ENCODE measurements around the gene KCNH8.

Gene KCNH8

DNA sequence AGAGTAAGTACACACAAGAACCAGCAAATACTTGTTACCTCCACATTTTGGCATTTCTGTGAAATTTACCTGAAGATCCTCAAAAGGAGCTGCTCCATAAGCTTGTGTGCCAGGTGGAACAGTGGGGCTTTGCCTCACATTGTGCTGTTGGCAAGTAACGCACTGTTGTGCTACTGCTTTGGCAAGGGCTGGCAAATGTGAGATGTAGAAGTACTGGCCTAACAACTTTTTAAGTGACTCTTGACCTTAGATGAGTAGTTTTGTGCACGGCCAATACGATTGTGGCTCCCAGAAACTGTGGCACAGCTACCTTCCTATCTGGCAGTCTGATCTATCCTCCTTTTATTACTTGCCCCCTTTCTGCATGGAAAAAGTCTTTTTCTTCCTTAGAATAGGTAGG lies 337.0 kb downstream of the KCNH8 start:
- TF ChIP-seq, protein P1, sequence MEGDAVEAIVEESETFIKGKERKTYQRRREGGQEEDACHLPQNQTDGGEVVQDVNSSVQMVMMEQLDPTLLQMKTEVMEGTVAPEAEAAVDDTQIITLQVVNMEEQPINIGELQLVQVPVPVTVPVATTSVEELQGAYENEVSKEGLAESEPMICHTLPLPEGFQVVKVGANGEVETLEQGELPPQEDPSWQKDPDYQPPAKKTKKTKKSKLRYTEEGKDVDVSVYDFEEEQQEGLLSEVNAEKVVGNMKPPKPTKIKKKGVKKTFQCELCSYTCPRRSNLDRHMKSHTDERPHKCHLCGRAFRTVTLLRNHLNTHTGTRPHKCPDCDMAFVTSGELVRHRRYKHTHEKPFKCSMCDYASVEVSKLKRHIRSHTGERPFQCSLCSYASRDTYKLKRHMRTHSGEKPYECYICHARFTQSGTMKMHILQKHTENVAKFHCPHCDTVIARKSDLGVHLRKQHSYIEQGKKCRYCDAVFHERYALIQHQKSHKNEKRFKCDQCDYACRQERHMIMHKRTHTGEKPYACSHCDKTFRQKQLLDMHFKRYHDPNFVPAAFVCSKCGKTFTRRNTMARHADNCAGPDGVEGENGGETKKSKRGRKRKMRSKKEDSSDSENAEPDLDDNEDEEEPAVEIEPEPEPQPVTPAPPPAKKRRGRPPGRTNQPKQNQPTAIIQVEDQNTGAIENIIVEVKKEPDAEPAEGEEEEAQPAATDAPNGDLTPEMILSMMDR (IDR thresholded peaks at IDR 0.05; ENCODE audit: low read length, missing control alignments), result no peak
- no peak for DNase-seq (ENCODE audit: low read depth)
- H3K4me3 ChIP-seq (replicated peaks; ENCODE audit: low read depth, low read length), result no peak overlapping the region

DNA sequence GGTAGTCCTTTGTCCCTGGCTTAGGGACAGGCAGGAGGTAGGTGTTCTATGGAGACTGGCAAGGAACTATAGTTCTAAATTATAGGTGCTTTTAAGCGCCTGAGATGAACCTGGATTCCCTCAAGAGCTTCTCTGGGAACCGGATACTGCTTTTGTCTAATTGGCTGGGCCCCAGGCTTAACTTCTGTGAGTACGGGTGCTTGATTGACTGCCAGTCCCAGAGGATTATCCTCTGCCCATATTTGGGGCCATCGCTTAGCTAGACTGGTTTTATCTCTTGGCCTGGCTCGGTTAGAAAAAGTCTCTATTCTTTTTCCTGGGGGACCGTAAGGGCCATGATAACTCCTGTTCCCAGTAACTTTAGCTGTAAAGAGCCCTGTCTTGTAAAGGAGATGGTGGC lies 339.1 kb downstream of the KCNH8 start:
- no peak for DNase-seq (ENCODE audit: low read depth)
- H3K4me3 ChIP-seq (replicated peaks; ENCODE audit: low read depth, low read length), result no peak overlapping the region
- TF ChIP-seq, protein P1 (IDR thresholded peaks at IDR 0.05; ENCODE audit: low read length, missing control alignments), result no peak

DNA sequence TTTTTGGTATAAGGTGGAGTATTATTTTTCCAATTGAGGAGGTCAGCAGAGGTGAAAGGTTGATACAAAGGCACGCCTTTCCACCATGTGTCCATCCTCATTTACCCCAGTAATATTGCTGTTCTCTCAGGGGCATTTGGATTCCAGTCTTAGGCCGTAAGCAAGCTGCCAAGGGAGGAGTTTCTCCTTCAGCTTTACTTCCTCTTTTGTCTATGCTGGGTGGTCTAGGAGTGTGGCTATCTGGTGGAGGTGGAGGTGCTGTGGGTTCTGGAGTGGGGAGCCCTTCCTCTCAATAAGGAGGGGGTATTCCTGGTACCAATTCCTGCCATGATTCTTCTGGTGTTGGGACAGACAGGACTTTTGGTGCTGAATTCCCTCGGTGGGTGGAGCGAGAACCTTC lies 340.6 kb downstream of the KCNH8 start:
- TF ChIP-seq, protein P1 (IDR thresholded peaks at IDR 0.05; ENCODE audit: low read length, missing control alignments), result no peak
- no peak overlapping the region for H3K4me3 ChIP-seq (replicated peaks; ENCODE audit: low read depth, low read length)
- DNase-seq (ENCODE audit: low read depth), result no peak

DNA sequence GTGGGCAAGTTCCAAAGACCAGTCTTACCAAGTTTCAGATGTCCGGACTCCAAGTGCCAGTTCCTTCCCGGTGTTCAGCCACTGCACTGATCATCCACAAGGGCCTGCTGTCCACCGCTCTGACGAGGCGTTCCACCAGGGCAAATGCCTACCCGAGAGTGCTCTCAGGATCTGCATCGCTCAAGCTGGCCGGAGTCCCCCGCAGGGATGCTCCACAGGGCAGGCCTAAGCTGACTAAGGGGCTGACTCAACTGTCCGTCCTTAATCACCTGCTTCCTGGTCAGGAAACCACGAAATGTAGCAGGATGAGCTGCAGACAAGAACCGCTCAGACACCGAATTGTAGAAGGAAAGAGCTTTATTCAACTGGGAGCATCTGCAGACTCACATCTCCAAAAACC lies 341.6 kb downstream of the KCNH8 start:
- H3K4me3 ChIP-seq (replicated peaks; ENCODE audit: low read depth, low read length), result no peak overlapping the region
- TF ChIP-seq, protein P1 (IDR thresholded peaks at IDR 0.05; ENCODE audit: low read length, missing control alignments), result no peak
- no peak for DNase-seq (ENCODE audit: low read depth)

DNA sequence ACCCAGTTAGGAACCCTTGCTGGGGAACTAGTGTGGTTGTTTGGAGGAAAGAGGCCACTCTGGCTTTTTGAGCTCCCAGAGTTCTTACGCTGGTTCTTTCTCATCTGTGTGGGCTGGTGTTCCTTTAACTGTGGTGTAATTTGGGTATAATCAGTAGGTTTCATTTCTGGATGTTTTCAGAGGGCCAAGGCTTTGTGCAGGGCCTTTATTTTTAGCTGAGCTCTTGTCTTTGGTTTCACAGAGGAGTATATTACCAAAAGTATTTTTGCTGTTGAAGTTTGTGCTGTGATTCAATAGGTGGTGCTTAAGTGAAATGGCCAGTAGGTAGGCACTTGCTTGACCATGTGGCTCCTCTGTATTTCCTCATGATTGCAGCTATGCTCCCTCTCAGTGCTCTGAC lies 357.9 kb downstream of the KCNH8 start:
- TF ChIP-seq, protein P1 (IDR thresholded peaks at IDR 0.05; ENCODE audit: low read length, missing control alignments), result no peak
- no peak overlapping the region for H3K4me3 ChIP-seq (replicated peaks; ENCODE audit: low read depth, low read length)
- DNase-seq (ENCODE audit: low read depth), result no peak

DNA sequence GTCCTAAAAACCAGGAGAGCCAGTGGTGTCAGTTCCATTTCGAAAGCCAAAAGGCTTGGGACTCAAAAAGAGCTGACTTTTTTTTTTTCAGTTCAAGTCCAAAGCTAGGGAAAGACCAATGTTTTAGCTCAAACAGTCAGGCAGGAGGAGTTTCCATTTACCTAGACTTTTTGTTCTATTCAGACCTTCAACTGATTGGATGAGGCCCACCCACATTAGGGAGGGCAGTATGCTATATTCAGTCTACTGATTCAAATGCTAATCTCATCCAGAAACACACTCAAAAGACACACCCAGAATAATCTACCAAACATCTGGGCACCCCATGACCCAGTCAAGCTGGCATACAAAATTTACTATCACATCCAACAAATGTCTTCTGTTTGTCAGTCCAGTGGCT lies 374.0 kb downstream of the KCNH8 start:
- H3K4me3 ChIP-seq (replicated peaks; ENCODE audit: low read depth, low read length), result no peak overlapping the region
- DNase-seq (ENCODE audit: low read depth), result no peak
- TF ChIP-seq, protein P1 (IDR thresholded peaks at IDR 0.05; ENCODE audit: low read length, missing control alignments), result no peak

DNA sequence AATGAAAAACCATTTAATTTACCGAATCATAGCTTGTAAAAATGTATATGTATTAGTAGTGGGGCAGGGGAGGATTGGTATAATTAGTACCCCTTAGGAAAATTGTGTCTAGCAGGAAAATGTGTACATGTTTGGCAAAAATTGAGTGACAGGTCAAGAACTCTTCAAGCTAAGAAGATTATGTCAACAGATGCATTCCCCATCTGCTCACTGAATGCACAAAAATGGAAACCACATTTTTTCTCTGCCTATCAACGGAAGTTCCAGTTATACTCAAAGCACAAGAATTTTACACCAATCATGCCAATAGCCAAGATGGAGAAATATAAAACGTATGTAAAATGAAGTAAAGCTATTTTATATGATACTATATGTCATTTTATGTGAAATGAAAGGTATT lies 377.8 kb downstream of the KCNH8 start:
- H3K4me3 ChIP-seq (replicated peaks; ENCODE audit: low read depth, low read length), result no peak overlapping the region
- no peak for DNase-seq (ENCODE audit: low read depth)
- TF ChIP-seq, protein P1 (IDR thresholded peaks at IDR 0.05; ENCODE audit: low read length, missing control alignments), result no peak
